OCI-LY3 (cell line): ENCODE measurements around the gene ELOVL1.

Experiments used
- CTCF ChIP-seq: fragments of 200-600, 300-600 bp; sonication (generic); IDR thresholded peaks from 2 replicates; pipeline ENCODE4 v1.5.1; 2014; ENCODE audit warnings: antibody characterized with exemption, low read length, low read depth
- EZH2phosphoT487 ChIP-seq: fragments of 200-600 bp; shearing (Covaris generic); IDR thresholded peaks from 2 replicates; pipeline ENCODE4 v1.6.1; 2018; ENCODE audit warnings: antibody characterized with exemption, mixed run types, low read depth

GRCh38 chr1:43352881-43353280, 14.9 kb downstream of the ELOVL1 start:
- no peak for TF ChIP-seq CTCF
- TF ChIP-seq EZH2phosphoT487: no peak
